Measurements from ENCODE around the gene PLCB1.

DNA sequence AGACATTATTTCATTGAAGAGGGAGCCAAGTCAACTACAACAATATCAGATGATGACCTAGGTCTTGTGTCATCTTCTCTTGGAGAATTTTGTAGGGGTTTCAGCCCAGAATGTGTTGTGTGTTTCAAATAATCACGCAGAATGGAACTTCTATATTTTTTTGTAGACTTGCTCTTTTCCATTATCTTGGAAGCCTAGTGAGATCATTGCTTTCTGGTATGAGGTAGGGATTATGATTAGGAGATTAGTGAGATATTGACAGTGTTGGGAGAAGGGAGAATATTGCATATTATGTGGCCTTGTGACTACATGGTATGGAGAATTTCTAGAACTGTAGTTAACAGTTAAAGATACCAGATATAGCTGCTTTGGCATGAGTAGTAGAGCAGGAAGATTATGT, 513.3 kb downstream of the PLCB1 start:
- TF ChIP-seq EZH2 (IDR thresholded peaks at IDR 0.05; ENCODE audit: borderline replicate concordance, low read depth, low read length, severe bottlenecking) = no peak
- TF ChIP-seq POLR2AphosphoS5 (IDR thresholded peaks at IDR 0.05; ENCODE audit: insufficient read depth, low read depth, low read length) = no peak
- TF ChIP-seq, protein P1, sequence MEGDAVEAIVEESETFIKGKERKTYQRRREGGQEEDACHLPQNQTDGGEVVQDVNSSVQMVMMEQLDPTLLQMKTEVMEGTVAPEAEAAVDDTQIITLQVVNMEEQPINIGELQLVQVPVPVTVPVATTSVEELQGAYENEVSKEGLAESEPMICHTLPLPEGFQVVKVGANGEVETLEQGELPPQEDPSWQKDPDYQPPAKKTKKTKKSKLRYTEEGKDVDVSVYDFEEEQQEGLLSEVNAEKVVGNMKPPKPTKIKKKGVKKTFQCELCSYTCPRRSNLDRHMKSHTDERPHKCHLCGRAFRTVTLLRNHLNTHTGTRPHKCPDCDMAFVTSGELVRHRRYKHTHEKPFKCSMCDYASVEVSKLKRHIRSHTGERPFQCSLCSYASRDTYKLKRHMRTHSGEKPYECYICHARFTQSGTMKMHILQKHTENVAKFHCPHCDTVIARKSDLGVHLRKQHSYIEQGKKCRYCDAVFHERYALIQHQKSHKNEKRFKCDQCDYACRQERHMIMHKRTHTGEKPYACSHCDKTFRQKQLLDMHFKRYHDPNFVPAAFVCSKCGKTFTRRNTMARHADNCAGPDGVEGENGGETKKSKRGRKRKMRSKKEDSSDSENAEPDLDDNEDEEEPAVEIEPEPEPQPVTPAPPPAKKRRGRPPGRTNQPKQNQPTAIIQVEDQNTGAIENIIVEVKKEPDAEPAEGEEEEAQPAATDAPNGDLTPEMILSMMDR (IDR thresholded peaks at IDR 0.05; ENCODE audit: extremely low read depth in 1 of 2, insufficient read depth in 1 of 2, low read depth in 1 of 2, low read length in 2 of 2) = no peak
- no peak for TF ChIP-seq POLR2A (IDR thresholded peaks at IDR 0.05; ENCODE audit: low read depth, low read length)
